ENCODE measurements around the gene NRG2. TPM values are rescaled to one million over a fixed set of nuclear protein-coding genes. Genes with fewer than 3 reads are reported as not detected.

Gene NRG2
- total and polyA plus RNA-seq, 2 experiments from 2014 or later, result 13.5 to 20.7 TPM

GRCh38 chr5:140058212-140058932 is 15.3 kb upstream of the NRG2 start:
- no peak for TF ChIP-seq CTCF (IDR thresholded peaks at IDR 0.05; ENCODE audit: low read depth, low read length)
- H3K27me3 ChIP-seq, result peaks cover 60% of the 10 kb centered on the region

GRCh38 chr5:140056880-140057279 is 13.8 kb upstream of the NRG2 start:
- Histone ChIP-seq H3K27me3 (peaks cover 47% of the 10 kb centered on the region), H3K4me1 (ENCODE audit: low read depth) (peaks cover 22% of the 10 kb centered on the region), H3K9me3 (ENCODE audit: low read depth) (no peaks in the 10 kb centered on the region), H3K4me3 (no peak overlapping the region), H3K27ac (no peak overlapping the region), H3K36me3 (no peaks in the 10 kb centered on the region)
- DNase-seq (ENCODE audit: low read depth in 1 of 2, low spot score in 1 of 2), result no peak
- TF ChIP-seq CTCF (IDR thresholded peaks at IDR 0.05; ENCODE audit: low read depth, low read length), result no peak

More at GRCh38 chr5:140058212-140058932, 15.3 kb upstream of the NRG2 start:
- H3K4me3 ChIP-seq, result no peak overlapping the region
- H3K27ac ChIP-seq, result no peak overlapping the region
- H3K9me3 ChIP-seq (ENCODE audit: low read depth), result no peaks in the 10 kb centered on the region
- H3K36me3 ChIP-seq, result no peaks in the 10 kb centered on the region
- no peak for DNase-seq (ENCODE audit: low read depth in 1 of 2, low spot score in 1 of 2)
- H3K4me1 ChIP-seq (ENCODE audit: low read depth), result peaks cover 22% of the 10 kb centered on the region

GRCh38 chr5:140055152-140055551 is 12.1 kb upstream of the NRG2 start:
- DNase-seq (ENCODE audit: low read depth in 1 of 2, low spot score in 1 of 2), result no peak
- Histone ChIP-seq H3K9me3 (ENCODE audit: low read depth) (no peaks in the 10 kb centered on the region), H3K27ac (no peak overlapping the region), H3K27me3 (peaks cover 36% of the 10 kb centered on the region), H3K36me3 (no peaks in the 10 kb centered on the region), H3K4me3 (no peak overlapping the region), H3K4me1 (ENCODE audit: low read depth) (peaks cover 22% of the 10 kb centered on the region)
- no peak for TF ChIP-seq CTCF (IDR thresholded peaks at IDR 0.05; ENCODE audit: low read depth, low read length)

GRCh38 chr5:140054086-140054689 is 11.1 kb upstream of the NRG2 start:
- no peak overlapping the region for H3K4me3 ChIP-seq
- H3K27me3 ChIP-seq, result peaks cover 28% of the 10 kb centered on the region
- no peak overlapping the region for H3K27ac ChIP-seq

GRCh38 chr5:140051950-140052349 is 8.9 kb upstream of the NRG2 start:
- Histone ChIP-seq H3K9me3 (ENCODE audit: low read depth) (no peaks in the 10 kb centered on the region), H3K4me1 (ENCODE audit: low read depth) (peaks cover 22% of the 10 kb centered on the region), H3K27me3 (peaks cover 6% of the 10 kb centered on the region), H3K36me3 (no peaks in the 10 kb centered on the region), H3K4me3 (no peak overlapping the region), H3K27ac (no peak overlapping the region)
- no peak for DNase-seq (ENCODE audit: low read depth in 1 of 2, low spot score in 1 of 2)
- TF ChIP-seq CTCF (IDR thresholded peaks at IDR 0.05; ENCODE audit: low read depth, low read length), result no peak

More at GRCh38 chr5:140054086-140054689, 11.1 kb upstream of the NRG2 start:
- H3K36me3 ChIP-seq, result no peaks in the 10 kb centered on the region
- H3K9me3 ChIP-seq (ENCODE audit: low read depth), result no peaks in the 10 kb centered on the region
- H3K4me1 ChIP-seq (ENCODE audit: low read depth), result peaks cover 22% of the 10 kb centered on the region
- TF ChIP-seq CTCF (IDR thresholded peaks at IDR 0.05; ENCODE audit: low read depth, low read length), result no peak
- peak in 1 of 2 donors; percentile 51 for DNase-seq (ENCODE audit: low read depth in 1 of 2, low spot score in 1 of 2)

Measured in cardiac muscle cell (in vitro differentiated cells and primary cell).